Naive thymus-derived CD4-positive, alpha-beta T cell (primary cell): ENCODE data around the gene ANO3. TPM values are rescaled to one million over a fixed set of nuclear protein-coding genes. Genes with fewer than 3 reads are reported as not detected.

Experiments
- ATAC-seq: fragments of 150-1000 bp; cut with Tn5 transposase; 2 replicates; pipeline ENCODE4 v1.10.0; 2021; ENCODE audit warnings: mild to moderate bottlenecking, moderate library complexity
- CTCF ChIA-PET: fragments of 350-600 bp; sonication (Branson Sonifier 250); formaldehyde crosslinking; loops from one replicate; lab custom pipeline; 2021; ENCODE audit warnings: antibody characterized with exemption; lab: Charles Lee
- POLR2A ChIA-PET: fragments of 350-600 bp; sonication (Branson Sonifier 250); formaldehyde crosslinking; loops from one replicate; lab custom pipeline; 2021; ENCODE audit warnings: antibody characterized with exemption, inconsistent platforms; lab: Charles Lee
- DNase-seq, 9 donors: peaks; one replicate each; pipeline versions ENCODE4 v3.0.0 to v3.0.0-alpha.2; 2020 to 2022; ENCODE audit warnings: mixed read lengths in 1 of 9
- H3K27ac ChIP-seq: one replicate; pipeline ENCODE4 v1.7.0; 2013; ENCODE audit warnings: mild to moderate bottlenecking, low read depth, low read length, moderate library complexity
- H3K27me3 ChIP-seq, 2 donors: one replicate each; pipeline ENCODE4 v1.7.0; 2013; ENCODE audit warnings: low read length in 2 of 2, mild to moderate bottlenecking in 2 of 2, moderate library complexity in 2 of 2; ENCODE audit not compliant: control insufficient read depth in 2 of 2, insufficient read depth in 2 of 2
- H3K36me3 ChIP-seq, 3 experiments: 1 replicate in 2 of 3; 2 replicates in 1 of 3; pipeline ENCODE4 v1.7.0; 2013; ENCODE audit warnings: low read length in 3 of 3, mild to moderate bottlenecking in 3 of 3, moderate library complexity in 1 of 3; ENCODE audit not compliant: insufficient read depth in 3 of 3, control insufficient read depth in 2 of 3
- H3K4me1 ChIP-seq, 2 donors: one replicate each; pipeline ENCODE4 v1.7.0; 2013; ENCODE audit warnings: low read length in 2 of 2, mild to moderate bottlenecking in 2 of 2, moderate library complexity in 1 of 2; ENCODE audit not compliant: control insufficient read depth in 2 of 2, insufficient read depth in 2 of 2
- H3K4me3 ChIP-seq: 2 replicates; pipeline ENCODE4 v1.7.0; 2013; ENCODE audit warnings: mild to moderate bottlenecking, low read length
- H3K9me3 ChIP-seq, 3 experiments: 1 replicate in 2 of 3; 2 replicates in 1 of 3; pipeline ENCODE4 v1.7.0; 2013; ENCODE audit warnings: low read length in 3 of 3; ENCODE audit not compliant: control insufficient read depth in 2 of 3
- H3K27ac Mint-ChIP-seq, 9 donors: one replicate each; pipeline ENCODE4 v1.8.0; 2020 to 2022; ENCODE audit warnings: mixed read lengths in 9 of 9, mild to moderate bottlenecking in 8 of 9, moderate library complexity in 5 of 9, inconsistent platforms in 2 of 9
- H3K27me3 Mint-ChIP-seq, 5 donors: one replicate each; pipeline ENCODE4 v1.8.0; 2021 to 2022; ENCODE audit warnings: mixed read lengths in 5 of 5, mild to moderate bottlenecking in 1 of 5
- H3K36me3 Mint-ChIP-seq, 5 donors: one replicate each; pipeline ENCODE4 v1.8.0; 2020 to 2022; ENCODE audit warnings: mixed read lengths in 5 of 5, mild to moderate bottlenecking in 3 of 5, inconsistent platforms in 1 of 5
- H3K4me1 Mint-ChIP-seq, 7 donors: one replicate each; pipeline ENCODE4 v1.8.0; 2020 to 2022; ENCODE audit warnings: mixed read lengths in 7 of 7, mild to moderate bottlenecking in 3 of 7, inconsistent platforms in 1 of 7
- H3K4me3 Mint-ChIP-seq, 10 donors: one replicate each; pipeline ENCODE4 v1.8.0; 2020 to 2022; ENCODE audit warnings: mild to moderate bottlenecking in 10 of 10, mixed read lengths in 10 of 10, moderate library complexity in 6 of 10, inconsistent platforms in 2 of 10
- H3K9me3 Mint-ChIP-seq, 11 donors: one replicate each; pipeline ENCODE4 v1.8.0; 2020 to 2022; ENCODE audit warnings: mixed read lengths in 11 of 11, mild to moderate bottlenecking in 4 of 11, inconsistent platforms in 1 of 11, moderate library complexity in 1 of 11
- intact Hi-C, 2 donors: fragments of 100-400 bp; cut with micrococcal nuclease; formaldehyde crosslinking; loops; one replicate each; pipeline ENCODE4 v1.15.1; 2023
- polyA plus RNA-seq, 2 donors: library from polyadenylated mRNA; unstranded; fragments of 300-500 nt; fragmentation: Illumina TruSeq; gene quantifications; one replicate each; pipeline ENCODE4 v1.2.3, GENCODE V29; 2021
- total RNA-seq, 6 experiments: library from RNA in 5 of 6; stranded (reverse) in 5 of 6; gene quantifications; 1 replicate in 5 of 6; 2 replicates in 1 of 6; pipeline ENCODE4 v1.2.3 and lab custom pipeline; 2021 to 2026

Gene ANO3
- total and polyA plus RNA-seq, 7 experiments from 2014 or later: not detected

DNA sequence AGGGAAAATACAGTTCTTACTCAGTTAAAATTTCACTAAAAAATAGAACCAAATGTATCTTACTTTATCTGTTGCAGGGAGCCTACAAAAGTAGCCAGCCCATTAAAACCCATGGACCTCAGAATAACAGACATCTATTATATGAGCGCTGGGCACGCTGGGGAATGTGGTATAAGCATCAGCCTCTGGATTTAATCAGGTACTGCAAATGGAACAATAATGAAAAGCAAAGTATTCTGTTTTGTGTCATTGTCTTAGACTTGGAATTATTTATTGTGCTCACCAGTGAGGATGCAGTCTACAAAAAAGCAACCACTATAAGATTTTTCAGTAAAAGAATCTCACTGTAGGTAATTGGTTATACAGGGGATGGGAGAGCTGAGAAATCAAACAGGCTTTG, 209.9 kb downstream of the ANO3 start:
- Histone ChIP-seq H3K9me3 (no peaks in the 10 kb centered on the region), H3K27ac (no peak overlapping the region), H3K4me1 (no peaks in the 10 kb centered on the region), H3K4me3 (no peak overlapping the region), H3K36me3 (no peaks in the 10 kb centered on the region), H3K27me3 (no peaks in the 10 kb centered on the region)
- no peaks in the 10 kb centered on the region for H3K36me3 Mint-ChIP-seq
- DNase-seq (no peak), ATAC-seq (no peak)
- H3K27me3 Mint-ChIP-seq: no peaks in the 10 kb centered on the region
- H3K4me1 Mint-ChIP-seq: no peaks in the 10 kb centered on the region
- POLR2A ChIA-PET: no interaction called here
- H3K4me3 Mint-ChIP-seq: no peak overlapping the region
- peaks cover 0 to 20% (median 8%) of the 10 kb centered on the region in 11 donors for H3K9me3 Mint-ChIP-seq
- intact Hi-C loops: no loop called here
- CTCF ChIA-PET: no interaction called here
- H3K27ac Mint-ChIP-seq: no peak overlapping the region

DNA sequence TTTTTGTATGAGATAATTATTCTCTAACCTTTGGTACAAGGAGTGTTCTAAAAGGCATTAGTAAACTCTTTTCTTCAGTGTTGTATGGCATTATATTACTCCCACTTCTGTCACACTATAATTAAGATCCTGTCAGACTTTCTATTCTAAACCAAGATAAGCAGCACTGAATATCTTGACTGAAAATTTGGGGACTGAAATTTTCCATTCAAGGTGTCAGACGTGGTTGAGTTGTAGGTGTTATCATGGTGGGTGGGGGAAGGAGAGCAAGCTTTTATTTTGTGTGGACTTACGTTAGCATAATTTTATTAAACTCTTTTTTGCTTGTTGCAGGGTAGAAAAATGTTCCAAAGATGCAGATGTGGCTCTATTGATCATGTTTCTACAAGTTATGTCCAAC, 217.2 kb downstream of the ANO3 start:
- ATAC-seq (no peak), DNase-seq (no peak)
- no peak overlapping the region for H3K4me3 ChIP-seq
- Mint-ChIP-seq H3K4me1 (no peaks in the 10 kb centered on the region), H3K36me3 (no peaks in the 10 kb centered on the region), H3K27me3 (no peaks in the 10 kb centered on the region), H3K4me3 (no peak overlapping the region), H3K9me3 (peaks cover 0 to 16% (median 2%) of the 10 kb centered on the region in 11 donors), H3K27ac (no peak overlapping the region)
- H3K27ac ChIP-seq: no peak overlapping the region
- intact Hi-C loops: no loop called here
- H3K4me1 ChIP-seq: no peaks in the 10 kb centered on the region
- no peaks in the 10 kb centered on the region for H3K27me3 ChIP-seq
- ChIA-PET POLR2A (no interaction called here), CTCF (no interaction called here)
- H3K9me3 ChIP-seq: no peaks in the 10 kb centered on the region
- H3K36me3 ChIP-seq: no peaks in the 10 kb centered on the region

DNA sequence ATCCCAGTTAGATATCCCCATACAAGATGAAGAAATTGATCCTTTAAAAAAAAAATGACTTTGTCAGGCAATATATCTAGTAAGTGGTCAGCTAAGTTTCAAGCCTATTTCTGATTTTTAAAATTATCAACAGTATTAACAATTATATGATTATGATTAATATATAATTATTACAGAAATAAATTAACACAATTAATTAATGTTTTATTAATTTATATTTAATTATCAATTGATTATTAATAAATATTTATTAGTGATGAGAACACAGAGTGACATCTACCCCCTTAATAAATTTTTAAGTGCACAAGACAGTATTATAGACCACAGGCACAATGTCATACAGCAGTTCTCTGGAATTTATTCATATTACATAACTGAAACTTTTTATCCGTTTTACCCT, 218.1 kb downstream of the ANO3 start:
- no peaks in the 10 kb centered on the region for H3K27me3 Mint-ChIP-seq
- CTCF ChIA-PET: no interaction called here
- Histone ChIP-seq H3K27me3 (no peaks in the 10 kb centered on the region), H3K9me3 (no peaks in the 10 kb centered on the region), H3K27ac (no peak overlapping the region), H3K4me1 (no peaks in the 10 kb centered on the region), H3K4me3 (no peak overlapping the region), H3K36me3 (no peaks in the 10 kb centered on the region)
- peaks cover 0 to 16% (median 2%) of the 10 kb centered on the region in 11 donors for H3K9me3 Mint-ChIP-seq
- no peak overlapping the region for H3K4me3 Mint-ChIP-seq
- POLR2A ChIA-PET: no interaction called here
- ATAC-seq (no peak), DNase-seq (no peak)
- no peak overlapping the region for H3K27ac Mint-ChIP-seq
- intact Hi-C loops: no loop called here
- no peaks in the 10 kb centered on the region for H3K4me1 Mint-ChIP-seq
- no peaks in the 10 kb centered on the region for H3K36me3 Mint-ChIP-seq

DNA sequence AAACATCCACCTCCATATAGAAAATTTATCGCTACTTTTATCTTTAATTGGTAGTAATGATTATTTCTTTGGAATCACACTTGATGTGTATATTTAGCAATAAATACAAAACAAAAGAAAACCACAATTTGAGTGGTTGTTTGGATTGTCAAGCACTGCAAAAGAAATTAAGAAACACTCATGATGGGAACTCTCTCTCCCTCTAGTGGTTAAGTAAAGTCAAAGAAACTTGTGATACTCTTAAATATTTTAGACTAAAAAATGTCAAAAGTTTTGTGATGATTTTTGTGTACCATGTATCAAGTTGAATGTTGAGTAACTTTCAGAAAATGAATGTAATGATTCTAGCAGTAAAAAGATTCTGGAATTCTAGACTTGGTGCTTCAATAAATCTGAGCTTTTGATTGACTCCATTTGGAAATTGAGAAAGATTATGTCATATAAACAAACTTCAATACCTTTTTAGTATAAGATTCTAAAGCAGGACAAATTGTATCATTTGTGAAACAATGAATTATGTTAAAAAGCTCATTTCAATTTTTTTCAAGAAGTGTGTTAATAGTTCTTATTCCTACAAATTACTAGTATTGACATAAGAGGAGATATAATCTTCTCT, 219.4 kb downstream of the ANO3 start:
- no peak overlapping the region for H3K27ac ChIP-seq
- Mint-ChIP-seq H3K4me3 (no peak overlapping the region), H3K27ac (no peak overlapping the region), H3K9me3 (peaks cover 0 to 16% (median 2%) of the 10 kb centered on the region in 11 donors), H3K36me3 (no peaks in the 10 kb centered on the region), H3K27me3 (no peaks in the 10 kb centered on the region), H3K4me1 (no peaks in the 10 kb centered on the region)
- ChIA-PET POLR2A (no interaction called here), CTCF (no interaction called here)
- no peaks in the 10 kb centered on the region for H3K9me3 ChIP-seq
- no peaks in the 10 kb centered on the region for H3K27me3 ChIP-seq
- intact Hi-C loops: no loop called here
- H3K4me1 ChIP-seq: no peaks in the 10 kb centered on the region
- ATAC-seq: no peak
- H3K4me3 ChIP-seq: no peak overlapping the region
- no peaks in the 10 kb centered on the region for H3K36me3 ChIP-seq
- DNase-seq: no peak

- Histone ChIP-seq H3K27ac (no peak overlapping the region), H3K4me3 (no peak overlapping the region), H3K27me3 (no peaks in the 10 kb centered on the region), H3K9me3 (no peaks in the 10 kb centered on the region), H3K36me3 (no peaks in the 10 kb centered on the region), H3K4me1 (no peaks in the 10 kb centered on the region)
- H3K4me1 Mint-ChIP-seq: no peaks in the 10 kb centered on the region
- H3K4me3 Mint-ChIP-seq: no peak overlapping the region
- ATAC-seq (no peak), DNase-seq (no peak)
- ChIA-PET CTCF (no interaction called here), POLR2A (no interaction called here)
- H3K9me3 Mint-ChIP-seq: peaks cover 0 to 16% (median 3%) of the 10 kb centered on the region in 11 donors
- no peak overlapping the region for H3K27ac Mint-ChIP-seq
- H3K27me3 Mint-ChIP-seq: no peaks in the 10 kb centered on the region
- intact Hi-C loops: no loop called here
- no peaks in the 10 kb centered on the region for H3K36me3 Mint-ChIP-seq
Measured at GRCh38 chr11:26553182-26553581, 221.3 kb downstream of the ANO3 start.

- H3K27me3 ChIP-seq: no peaks in the 10 kb centered on the region
- Mint-ChIP-seq H3K4me1 (no peaks in the 10 kb centered on the region), H3K4me3 (no peak overlapping the region), H3K36me3 (no peaks in the 10 kb centered on the region), H3K27me3 (no peaks in the 10 kb centered on the region), H3K27ac (no peak overlapping the region), H3K9me3 (peaks cover 0 to 16% (median 2%) of the 10 kb centered on the region in 11 donors)
- H3K27ac ChIP-seq: no peak overlapping the region
- H3K4me3 ChIP-seq: no peak overlapping the region
- no peak for ATAC-seq
- no peaks in the 10 kb centered on the region for H3K4me1 ChIP-seq
- intact Hi-C loops: no loop called here
- H3K9me3 ChIP-seq: no peaks in the 10 kb centered on the region
- no peaks in the 10 kb centered on the region for H3K36me3 ChIP-seq
- POLR2A ChIA-PET: no interaction called here
- no peak for DNase-seq
- CTCF ChIA-PET: no interaction called here
Measured at GRCh38 chr11:26554455-26554854, 222.5 kb downstream of the ANO3 start.

GRCh38 chr11:26556582-26556981, 224.7 kb downstream of the ANO3 start:
- CTCF ChIA-PET: no interaction called here
- H3K4me1 Mint-ChIP-seq: no peaks in the 10 kb centered on the region
- no peak overlapping the region for H3K27ac ChIP-seq
- POLR2A ChIA-PET: no interaction called here
- no peaks in the 10 kb centered on the region for H3K9me3 ChIP-seq
- no peaks in the 10 kb centered on the region for H3K36me3 Mint-ChIP-seq
- no peaks in the 10 kb centered on the region for H3K36me3 ChIP-seq
- no peak overlapping the region for H3K4me3 Mint-ChIP-seq
- intact Hi-C loops: no loop called here
- DNase-seq (no peak), ATAC-seq (no peak)
- H3K4me1 ChIP-seq: no peaks in the 10 kb centered on the region
- H3K27ac Mint-ChIP-seq: no peak overlapping the region
- H3K9me3 Mint-ChIP-seq: peaks cover 0 to 16% (median 2%) of the 10 kb centered on the region in 11 donors
- H3K27me3 ChIP-seq: no peaks in the 10 kb centered on the region
- no peaks in the 10 kb centered on the region for H3K27me3 Mint-ChIP-seq
- H3K4me3 ChIP-seq: no peak overlapping the region
